ENCODE data around the gene EIF3L. TPM values are rescaled to one million over a fixed set of nuclear protein-coding genes. Genes with fewer than 3 reads are reported as not detected.

The EIF3L gene
- total and polyA plus RNA-seq, 12 donors, result 188 to 642 (median 396) TPM

GRCh38 chr22:37896181-37896592, 47.0 kb downstream of the EIF3L start:
- peak in 1 of 7 donors; percentile 39 for DNase-seq
- 38 to 49% (median 43%) methylated on average over 5 of the region's 5 CpGs for WGBS, 4 donors
- Histone ChIP-seq H3K9me3 (replicated peaks in 1 of 3) (no peaks in the 10 kb centered on the region), H3K4me1 (replicated peaks in 1 of 2) (peaks cover 8 to 24% of the 10 kb centered on the region in 2 donors), H3K27ac (peak overlapping the region in 3 of 5 donors; percentile 34 to 71 (median 49)), H3K4me3 (no peak overlapping the region), H3K36me3 (replicated peaks in 1 of 2) (no peaks in the 10 kb centered on the region), H3K27me3 (no peaks in the 10 kb centered on the region)
- TF ChIP-seq POLR2A (IDR thresholded peaks at IDR 0.05) (no peak), CTCF (IDR thresholded peaks at IDR 0.05) (no peak)
- intact Hi-C loops (cut with DNase I), result no loop called here

GRCh38 chr22:37896939-37897338, 47.7 kb downstream of the EIF3L start:
- intact Hi-C loops (cut with DNase I), result no loop called here
- no peaks in the 10 kb centered on the region for H3K36me3 ChIP-seq (replicated peaks in 1 of 2)
- H3K27ac ChIP-seq, result peak overlapping the region in 3 of 5 donors; percentile 31 to 71 (median 49)
- peaks cover 8 to 24% of the 10 kb centered on the region in 2 donors for H3K4me1 ChIP-seq (replicated peaks in 1 of 2)
- H3K4me3 ChIP-seq, result no peak overlapping the region
- no peak for DNase-seq
- TF ChIP-seq CTCF (IDR thresholded peaks at IDR 0.05) (no peak), POLR2A (IDR thresholded peaks at IDR 0.05) (no peak)
- H3K27me3 ChIP-seq, result no peaks in the 10 kb centered on the region
- no peaks in the 10 kb centered on the region for H3K9me3 ChIP-seq (replicated peaks in 1 of 3)
- WGBS, 4 donors, result 20 to 40% (median 36%) methylated on average over 1 to 3 of the region's 3 CpGs

DNA sequence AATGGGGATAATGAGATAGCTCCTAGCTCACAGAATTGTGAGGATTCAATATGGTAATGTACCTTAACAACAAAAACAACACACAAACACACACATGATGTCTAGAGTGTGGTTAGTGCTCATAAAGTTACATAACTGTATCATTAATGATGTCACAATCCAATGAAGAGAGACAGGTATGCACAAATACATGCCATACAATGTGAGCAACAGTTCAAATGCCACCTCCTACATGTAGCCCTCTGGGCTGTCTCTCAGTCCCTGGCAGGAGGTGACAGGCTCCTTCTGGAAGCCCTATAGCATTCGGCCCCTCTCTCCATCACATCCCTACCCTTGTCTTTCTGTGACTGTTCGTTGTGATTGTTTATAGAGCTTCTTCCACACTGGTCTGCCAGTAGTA, 48.6 kb downstream of the EIF3L start:
- no peak overlapping the region for H3K27ac ChIP-seq
- intact Hi-C loops (cut with DNase I), result no loop called here
- no peaks in the 10 kb centered on the region for H3K27me3 ChIP-seq
- 77 to 96% (median 93%) methylated on average over 2 of the region's 2 CpGs for WGBS, 4 donors
- H3K4me1 ChIP-seq (replicated peaks in 1 of 2), result peaks cover 8 to 20% of the 10 kb centered on the region in 2 donors
- H3K9me3 ChIP-seq (replicated peaks in 1 of 3), result no peaks in the 10 kb centered on the region
- no peak overlapping the region for H3K4me3 ChIP-seq
- DNase-seq, result no peak
- TF ChIP-seq POLR2A (IDR thresholded peaks at IDR 0.05) (no peak), CTCF (IDR thresholded peaks at IDR 0.05) (no peak)
- no peaks in the 10 kb centered on the region for H3K36me3 ChIP-seq (replicated peaks in 1 of 2)

DNA sequence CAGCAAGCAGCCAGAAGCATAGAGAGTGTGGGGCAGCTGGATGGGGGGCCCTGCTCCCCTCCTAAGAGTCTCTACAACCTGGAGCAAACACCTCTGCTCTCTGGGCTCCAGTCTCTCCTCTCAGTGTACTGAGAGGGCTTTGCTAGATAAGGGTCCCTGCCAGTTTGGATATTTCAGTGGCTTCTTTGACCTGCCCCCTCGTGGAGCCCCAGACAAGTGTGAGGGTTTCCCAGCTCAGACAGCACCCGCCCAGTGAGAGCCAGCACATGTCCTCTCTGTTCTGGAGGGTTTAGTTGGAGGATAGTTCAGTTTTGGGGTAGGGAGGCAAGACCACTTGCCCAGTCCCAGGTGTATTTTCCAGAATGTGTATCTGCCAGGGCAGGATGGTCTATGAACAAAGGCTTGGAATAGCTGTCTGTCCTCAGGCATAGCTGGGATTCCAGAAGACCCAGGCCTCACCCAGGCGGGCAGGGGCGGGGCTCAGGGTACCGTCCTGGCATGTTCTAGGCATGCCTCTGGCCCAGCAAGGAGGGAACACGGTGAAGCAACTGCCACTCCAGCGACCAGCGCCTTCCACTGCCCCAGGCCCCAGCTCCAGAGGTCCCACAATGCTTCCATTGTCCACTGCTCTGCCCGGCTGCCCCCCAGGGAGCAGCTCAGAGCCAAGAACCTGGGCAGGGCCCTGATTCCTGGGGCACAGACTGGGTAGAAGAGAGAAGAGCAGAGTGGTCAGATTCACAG, 49.4 kb downstream of the EIF3L start:
- Histone ChIP-seq H3K27me3 (no peaks in the 10 kb centered on the region), H3K36me3 (replicated peaks in 1 of 2) (no peaks in the 10 kb centered on the region), H3K9me3 (replicated peaks in 1 of 3) (no peaks in the 10 kb centered on the region), H3K4me3 (no peak overlapping the region), H3K27ac (no peak overlapping the region), H3K4me1 (replicated peaks in 1 of 2) (peaks cover 8 to 13% of the 10 kb centered on the region in 2 donors)
- no peak for TF ChIP-seq CTCF (IDR thresholded peaks at IDR 0.05)
- TF ChIP-seq POLR2A (IDR thresholded peaks at IDR 0.05), result no peak
- no peak for DNase-seq
- intact Hi-C loops (cut with DNase I), result no loop called here
- WGBS, 4 donors, result 79 to 93% (median 87%) methylated on average over 2 to 9 of the region's 9 CpGs

Data from adrenal gland (tissue), 12 donors.